HG02870 (cell line): ENCODE results near the gene GATAD2B.

Experiments
- ATAC-seq: cut with Tn5 transposase; IDR thresholded peaks from one replicate; pipeline ENCODE4 v1.9.1; 2021; ENCODE audit warnings: mild to moderate bottlenecking, moderate library complexity; ENCODE audit not compliant: unreplicated experiment

The GATAD2B gene

DNA sequence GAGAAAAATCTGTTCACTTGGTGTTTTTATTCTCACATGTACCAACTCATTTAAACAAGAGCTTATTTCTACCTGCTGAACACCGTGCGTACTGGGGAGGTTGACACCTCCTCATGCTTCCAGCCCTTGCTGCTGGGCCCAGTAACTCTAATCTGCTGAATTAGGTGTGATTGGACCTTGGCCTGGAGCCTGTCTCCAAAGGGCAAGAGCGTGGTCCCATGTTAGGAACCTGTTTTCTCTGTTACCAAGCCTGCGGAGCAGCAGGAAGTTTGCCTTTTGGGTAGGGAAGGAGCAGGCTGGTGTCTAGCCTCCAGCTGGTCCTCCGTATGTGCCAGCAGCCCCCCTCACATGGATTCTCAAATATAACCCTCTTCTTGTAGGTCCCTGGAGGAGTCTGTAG is 158.5 kb downstream of the GATAD2B start:
- ATAC-seq = no peak

GRCh38 chr1:153763365-153764225 is 159.2 kb downstream of the GATAD2B start:
- no peak for ATAC-seq

DNA sequence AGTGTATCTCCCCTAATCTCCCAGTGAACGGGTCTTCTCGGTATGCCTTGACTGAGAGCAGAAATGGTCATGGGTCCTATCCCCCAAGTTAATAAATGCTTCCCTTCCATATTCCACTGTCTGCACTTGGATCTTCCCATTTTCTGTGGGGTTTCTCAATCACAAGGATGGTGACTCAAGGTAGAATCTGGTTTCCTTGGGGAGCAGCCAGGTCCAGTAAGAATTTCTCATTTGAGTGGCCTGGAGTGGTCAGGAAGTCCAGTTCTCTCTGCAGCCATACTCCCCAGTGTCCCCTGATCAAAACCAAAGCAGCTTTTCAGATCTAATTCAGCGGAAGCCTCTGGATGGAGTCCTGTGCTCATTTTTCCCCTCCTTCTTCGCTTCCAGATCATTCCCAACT is 162.3 kb downstream of the GATAD2B start:
- ATAC-seq = no peak
